Measurements from ENCODE around the gene CLEC4G. TPM values are rescaled to one million over a fixed set of nuclear protein-coding genes. Genes with fewer than 3 reads are reported as not detected.

CLEC4G gene
- total and polyA plus RNA-seq, 7 donors: 0.08 to 0.69 (median 0.38) TPM; not detected in 2

DNA sequence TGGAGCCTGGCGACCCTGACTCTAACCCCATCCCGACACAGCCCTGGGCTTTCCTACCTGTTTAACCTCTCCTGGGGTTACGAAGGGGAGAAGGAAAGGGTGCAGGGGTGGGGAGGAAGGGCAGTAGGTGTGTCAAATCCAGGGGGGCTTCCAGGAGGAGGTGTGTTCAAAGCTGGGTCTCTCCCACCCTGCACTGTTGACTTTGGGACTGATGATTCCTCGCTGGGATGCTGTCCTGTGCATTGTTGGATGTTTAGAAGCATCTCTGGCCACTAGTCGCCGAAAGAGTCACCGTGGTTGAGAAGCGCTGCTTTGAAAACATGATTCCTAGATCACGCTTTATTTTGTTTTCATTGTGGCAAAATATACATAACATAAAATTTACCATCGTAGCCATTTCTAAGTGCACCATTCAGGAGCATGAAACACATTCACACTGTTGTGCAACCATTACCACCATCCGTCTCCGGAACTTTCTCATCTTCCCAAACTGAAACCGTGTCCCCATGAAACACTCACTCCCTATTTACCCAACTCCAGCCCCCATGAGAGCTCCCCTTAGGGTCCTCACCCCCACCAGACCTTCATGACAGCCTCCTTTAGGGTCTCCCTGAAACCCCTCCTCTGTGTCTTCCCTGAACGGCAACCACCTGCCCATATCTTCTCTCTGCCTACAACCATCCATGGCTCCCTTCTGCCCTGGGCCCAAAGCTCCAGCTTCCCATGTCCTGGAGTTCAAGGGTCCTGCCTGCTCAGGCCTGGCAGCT lies 25.5 kb downstream of the CLEC4G start:
- H3K27me3 ChIP-seq (ENCODE audit: insufficient read depth in 3 of 3, low read length in 2 of 3): peaks cover 0 to 14% (median 3%) of the 10 kb centered on the region in 3 donors
- no peaks in the 10 kb centered on the region for H3K4me1 ChIP-seq
- no peak for DNase-seq
- H3K36me3 ChIP-seq (ENCODE audit: insufficient read depth in 1 of 2, low read depth in 1 of 2): no peaks in the 10 kb centered on the region
- no peak for ATAC-seq
- H3K9me3 ChIP-seq: no peaks in the 10 kb centered on the region
- H3K4me3 ChIP-seq: no peak overlapping the region
- no peak overlapping the region for H3K27ac ChIP-seq
- TF ChIP-seq, protein P1, sequence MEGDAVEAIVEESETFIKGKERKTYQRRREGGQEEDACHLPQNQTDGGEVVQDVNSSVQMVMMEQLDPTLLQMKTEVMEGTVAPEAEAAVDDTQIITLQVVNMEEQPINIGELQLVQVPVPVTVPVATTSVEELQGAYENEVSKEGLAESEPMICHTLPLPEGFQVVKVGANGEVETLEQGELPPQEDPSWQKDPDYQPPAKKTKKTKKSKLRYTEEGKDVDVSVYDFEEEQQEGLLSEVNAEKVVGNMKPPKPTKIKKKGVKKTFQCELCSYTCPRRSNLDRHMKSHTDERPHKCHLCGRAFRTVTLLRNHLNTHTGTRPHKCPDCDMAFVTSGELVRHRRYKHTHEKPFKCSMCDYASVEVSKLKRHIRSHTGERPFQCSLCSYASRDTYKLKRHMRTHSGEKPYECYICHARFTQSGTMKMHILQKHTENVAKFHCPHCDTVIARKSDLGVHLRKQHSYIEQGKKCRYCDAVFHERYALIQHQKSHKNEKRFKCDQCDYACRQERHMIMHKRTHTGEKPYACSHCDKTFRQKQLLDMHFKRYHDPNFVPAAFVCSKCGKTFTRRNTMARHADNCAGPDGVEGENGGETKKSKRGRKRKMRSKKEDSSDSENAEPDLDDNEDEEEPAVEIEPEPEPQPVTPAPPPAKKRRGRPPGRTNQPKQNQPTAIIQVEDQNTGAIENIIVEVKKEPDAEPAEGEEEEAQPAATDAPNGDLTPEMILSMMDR (IDR thresholded peaks at IDR 0.05): no peak
- 67 to 74% (median 70%) methylated on average over 14 of the region's 14 CpGs for WGBS, 3 donors
- intact Hi-C loops (cut with DNase I): no loop called here

DNA sequence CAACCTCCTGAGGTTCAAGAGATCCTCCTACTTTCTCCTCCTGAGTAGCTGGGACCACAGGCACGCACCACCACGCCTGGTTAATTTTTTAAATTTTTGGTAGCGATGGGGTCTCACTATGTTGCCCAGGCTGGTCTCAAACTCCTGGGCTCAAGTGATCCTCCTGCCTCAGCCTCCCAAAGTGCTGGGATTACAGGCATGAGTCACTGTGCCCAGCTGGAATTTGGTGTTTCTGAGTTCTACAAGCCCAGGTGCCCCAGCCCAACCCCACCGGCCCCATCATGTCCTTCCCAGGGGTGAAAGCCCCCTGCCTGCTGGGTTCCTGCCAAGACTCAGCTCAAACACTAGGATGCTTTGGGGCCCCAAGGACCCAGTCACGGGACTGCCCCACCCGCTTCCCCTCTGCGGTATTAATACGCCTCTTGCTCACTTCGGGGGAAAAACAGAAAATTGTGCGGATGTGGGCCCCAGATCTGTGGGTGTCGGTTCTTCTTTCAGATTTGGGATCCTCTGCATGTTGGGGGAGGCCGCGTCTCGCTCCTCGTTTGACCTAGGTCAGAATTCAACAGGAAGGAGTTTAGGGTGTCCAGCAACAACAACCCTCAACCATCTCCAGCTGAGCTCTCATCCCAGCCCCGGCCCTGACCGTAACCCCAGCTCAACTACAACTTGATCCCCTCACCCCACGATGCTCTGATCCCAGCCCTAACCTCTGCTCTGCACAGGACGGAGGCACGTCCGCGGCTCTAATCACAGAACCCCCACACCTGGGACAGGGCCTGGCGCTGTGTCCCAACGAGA lies 26.3 kb downstream of the CLEC4G start:
- intact Hi-C loops (cut with DNase I): no loop called here
- 48 to 54% (median 48%) methylated on average over 24 of the region's 24 CpGs for WGBS, 3 donors
- ATAC-seq (no peak), DNase-seq (peak in 1 of 2 donors; percentile 63)
- Histone ChIP-seq H3K4me3 (no peak overlapping the region), H3K27me3 (ENCODE audit: insufficient read depth in 3 of 3, low read length in 2 of 3) (peaks cover 0 to 22% (median 3%) of the 10 kb centered on the region in 3 donors), H3K27ac (no peak overlapping the region), H3K9me3 (no peaks in the 10 kb centered on the region), H3K4me1 (no peaks in the 10 kb centered on the region), H3K36me3 (ENCODE audit: insufficient read depth in 1 of 2, low read depth in 1 of 2) (no peaks in the 10 kb centered on the region)
- TF ChIP-seq, protein P1 (IDR thresholded peaks at IDR 0.05): no peak

DNA sequence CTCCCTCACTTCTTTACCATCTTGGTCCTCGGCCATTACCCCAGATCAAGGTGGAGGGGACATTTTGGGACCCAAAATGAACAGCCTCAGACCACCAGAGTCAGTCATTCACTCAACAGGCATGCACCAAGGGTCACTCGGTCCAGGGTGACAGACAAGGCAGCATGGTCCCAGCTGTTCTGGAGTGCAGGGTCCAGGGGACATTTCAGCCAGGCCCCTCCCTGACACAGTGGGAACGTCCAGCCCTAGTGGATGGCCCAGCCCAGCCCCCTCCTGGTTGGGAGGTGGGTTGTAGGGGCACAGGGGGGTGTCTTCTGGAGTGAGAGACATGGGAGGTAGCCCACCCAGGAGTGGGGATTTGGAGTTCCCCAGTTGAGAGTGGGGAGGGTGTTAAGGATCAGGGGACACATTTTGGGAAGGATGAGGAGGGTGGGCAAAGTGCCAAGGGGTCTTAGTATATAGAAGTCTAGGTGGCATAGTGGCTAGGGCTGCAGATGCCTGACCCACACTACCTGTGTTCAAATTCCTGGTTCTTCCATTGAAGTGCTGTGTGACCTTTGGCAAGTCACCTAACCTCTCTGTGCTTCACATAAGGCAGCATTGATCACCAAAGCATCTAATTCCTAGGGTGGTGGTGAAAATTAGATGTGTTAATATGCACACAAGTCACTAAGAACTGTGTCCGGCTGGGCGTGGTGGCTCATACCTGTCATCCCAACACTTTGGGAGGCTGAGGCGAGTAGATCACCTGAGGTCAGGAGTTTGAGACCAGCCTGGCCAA lies 27.4 kb downstream of the CLEC4G start:
- DNase-seq: no peak
- H3K36me3 ChIP-seq (ENCODE audit: insufficient read depth in 1 of 2, low read depth in 1 of 2): no peaks in the 10 kb centered on the region
- WGBS, 3 donors: 64 to 69% (median 65%) methylated on average over 6 of the region's 6 CpGs
- no peak for ATAC-seq
- H3K9me3 ChIP-seq: no peaks in the 10 kb centered on the region
- peaks cover 0 to 32% (median 4%) of the 10 kb centered on the region in 3 donors for H3K27me3 ChIP-seq (ENCODE audit: insufficient read depth in 3 of 3, low read length in 2 of 3)
- H3K4me1 ChIP-seq: no peaks in the 10 kb centered on the region
- no peak overlapping the region for H3K27ac ChIP-seq
- intact Hi-C loops (cut with DNase I): no loop called here
- TF ChIP-seq, protein P1 (IDR thresholded peaks at IDR 0.05): no peak
- H3K4me3 ChIP-seq: no peak overlapping the region

DNA sequence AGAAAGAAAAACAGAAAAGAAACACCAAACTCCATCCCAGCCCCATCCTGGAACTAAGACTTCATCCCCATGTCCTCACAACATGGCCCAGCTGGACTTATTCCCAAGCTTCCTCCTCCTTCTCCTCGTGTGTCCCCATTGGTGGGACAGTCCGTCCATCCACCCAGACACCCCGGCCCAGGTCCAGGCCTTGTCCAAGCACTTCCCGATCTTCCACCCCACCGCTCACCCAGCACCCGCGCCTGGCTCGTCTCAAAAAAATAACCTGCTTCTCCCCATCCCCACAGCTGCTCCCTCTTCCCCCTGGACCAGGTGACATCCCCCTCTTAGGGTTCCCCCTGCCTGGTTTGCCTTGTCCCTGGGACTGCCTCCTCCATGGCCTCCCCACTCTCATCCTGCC lies 28.6 kb downstream of the CLEC4G start:
- Histone ChIP-seq H3K27me3 (ENCODE audit: insufficient read depth in 3 of 3, low read length in 2 of 3) (peaks cover 0 to 32% (median 4%) of the 10 kb centered on the region in 3 donors), H3K4me3 (no peak overlapping the region), H3K27ac (no peak overlapping the region), H3K36me3 (ENCODE audit: insufficient read depth in 1 of 2, low read depth in 1 of 2) (no peaks in the 10 kb centered on the region), H3K9me3 (no peaks in the 10 kb centered on the region), H3K4me1 (no peaks in the 10 kb centered on the region)
- WGBS, 3 donors: 41 to 57% (median 54%) methylated on average over 8 of the region's 8 CpGs
- ATAC-seq (no peak), DNase-seq (no peak)
- TF ChIP-seq, protein P1 (IDR thresholded peaks at IDR 0.05): no peak
- intact Hi-C loops (cut with DNase I): no loop called here
